ENCODE results near the gene EVA1B. TPM values are rescaled to one million over a fixed set of nuclear protein-coding genes. Genes with fewer than 3 reads are reported as not detected.

The EVA1B gene
- total RNA-seq, 1 experiment from 2014 or later: 32.0 TPM

DNA sequence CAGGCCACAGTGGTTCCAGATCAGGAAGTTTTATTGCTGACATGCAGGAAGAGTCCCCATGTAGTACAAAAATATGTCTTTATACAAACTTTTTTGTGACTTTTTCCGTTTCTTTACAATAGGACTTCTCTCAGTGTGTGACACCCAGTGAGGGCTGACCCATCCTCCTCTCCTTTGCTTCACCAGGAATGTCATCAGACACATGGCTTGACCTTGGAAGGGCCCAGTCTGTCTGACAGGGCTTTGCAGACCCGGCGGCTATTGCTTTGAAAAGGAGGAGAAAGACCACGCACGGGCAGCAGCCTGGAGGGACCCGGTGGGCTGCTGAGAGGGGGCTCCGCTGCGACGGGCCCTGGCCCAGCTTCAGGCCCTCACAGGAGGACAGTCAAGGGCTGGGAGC, 16.2 kb upstream of the EVA1B start:
- Mint-ChIP-seq H3K4me3 (no peak overlapping the region), H3K9me3 (no peaks in the 10 kb centered on the region), H3K4me1 (no peaks in the 10 kb centered on the region), H3K27me3 (ENCODE audit: low read depth) (no peaks in the 10 kb centered on the region), H3K27ac (no peak overlapping the region), H3K36me3 (peaks cover under 1% of the 10 kb centered on the region; the same call in 1 of the 2 replicates)
- DNase-seq (ENCODE audit: low spot score): no peak
- no peak for ATAC-seq
- ChIA-PET CTCF (interaction anchor here (0.8 to 1.7 kb wide), 2 partner anchors 29 to 243 kb away, joined by 3 to 6 read pairs; no protein-coding TSS in a partner anchor), POLR2A (no interaction called here)
- TF ChIP-seq, protein P1, sequence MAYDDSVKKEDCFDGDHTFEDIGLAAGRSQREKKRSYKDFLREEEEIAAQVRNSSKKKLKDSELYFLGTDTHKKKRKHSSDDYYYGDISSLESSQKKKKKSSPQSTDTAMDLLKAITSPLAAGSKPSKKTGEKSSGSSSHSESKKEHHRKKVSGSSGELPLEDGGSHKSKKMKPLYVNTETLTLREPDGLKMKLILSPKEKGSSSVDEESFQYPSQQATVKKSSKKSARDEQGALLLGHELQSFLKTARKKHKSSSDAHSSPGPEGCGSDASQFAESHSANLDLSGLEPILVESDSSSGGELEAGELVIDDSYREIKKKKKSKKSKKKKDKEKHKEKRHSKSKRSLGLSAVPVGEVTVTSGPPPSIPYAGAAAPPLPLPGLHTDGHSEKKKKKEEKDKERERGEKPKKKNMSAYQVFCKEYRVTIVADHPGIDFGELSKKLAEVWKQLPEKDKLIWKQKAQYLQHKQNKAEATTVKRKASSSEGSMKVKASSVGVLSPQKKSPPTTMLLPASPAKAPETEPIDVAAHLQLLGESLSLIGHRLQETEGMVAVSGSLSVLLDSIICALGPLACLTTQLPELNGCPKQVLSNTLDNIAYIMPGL (CRISPR knock-in tag; IDR thresholded peaks at IDR 0.05): no peak
- TF ChIP-seq ZNF121 (CRISPR knock-in tag; IDR thresholded peaks at IDR 0.05) (no peak), SMAD4 (CRISPR knock-in tag; IDR thresholded peaks at IDR 0.05) (no peak), NR1H2 (CRISPR knock-in tag; IDR thresholded peaks at IDR 0.05) (no peak), CTCF (IDR thresholded peaks at IDR 0.05) (no peak), FOXP1 (CRISPR knock-in tag; IDR thresholded peaks at IDR 0.05; ENCODE audit: borderline replicate concordance) (no peak), NR3C1 (CRISPR knock-in tag; conservative IDR thresholded peaks at IDR 0.05; ENCODE audit: low read depth) (no peak), CREB1 (CRISPR knock-in tag; IDR thresholded peaks at IDR 0.05) (no peak)
- TF ChIP-seq, protein P2, sequence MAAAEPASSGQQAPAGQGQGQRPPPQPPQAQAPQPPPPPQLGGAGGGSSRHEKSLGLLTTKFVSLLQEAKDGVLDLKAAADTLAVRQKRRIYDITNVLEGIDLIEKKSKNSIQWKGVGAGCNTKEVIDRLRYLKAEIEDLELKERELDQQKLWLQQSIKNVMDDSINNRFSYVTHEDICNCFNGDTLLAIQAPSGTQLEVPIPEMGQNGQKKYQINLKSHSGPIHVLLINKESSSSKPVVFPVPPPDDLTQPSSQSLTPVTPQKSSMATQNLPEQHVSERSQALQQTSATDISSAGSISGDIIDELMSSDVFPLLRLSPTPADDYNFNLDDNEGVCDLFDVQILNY (CRISPR knock-in tag; IDR thresholded peaks at IDR 0.05): no peak
- TF ChIP-seq, protein P3, sequence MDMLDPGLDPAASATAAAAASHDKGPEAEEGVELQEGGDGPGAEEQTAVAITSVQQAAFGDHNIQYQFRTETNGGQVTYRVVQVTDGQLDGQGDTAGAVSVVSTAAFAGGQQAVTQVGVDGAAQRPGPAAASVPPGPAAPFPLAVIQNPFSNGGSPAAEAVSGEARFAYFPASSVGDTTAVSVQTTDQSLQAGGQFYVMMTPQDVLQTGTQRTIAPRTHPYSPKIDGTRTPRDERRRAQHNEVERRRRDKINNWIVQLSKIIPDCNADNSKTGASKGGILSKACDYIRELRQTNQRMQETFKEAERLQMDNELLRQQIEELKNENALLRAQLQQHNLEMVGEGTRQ (CRISPR knock-in tag; IDR thresholded peaks at IDR 0.05): no peak

DNA sequence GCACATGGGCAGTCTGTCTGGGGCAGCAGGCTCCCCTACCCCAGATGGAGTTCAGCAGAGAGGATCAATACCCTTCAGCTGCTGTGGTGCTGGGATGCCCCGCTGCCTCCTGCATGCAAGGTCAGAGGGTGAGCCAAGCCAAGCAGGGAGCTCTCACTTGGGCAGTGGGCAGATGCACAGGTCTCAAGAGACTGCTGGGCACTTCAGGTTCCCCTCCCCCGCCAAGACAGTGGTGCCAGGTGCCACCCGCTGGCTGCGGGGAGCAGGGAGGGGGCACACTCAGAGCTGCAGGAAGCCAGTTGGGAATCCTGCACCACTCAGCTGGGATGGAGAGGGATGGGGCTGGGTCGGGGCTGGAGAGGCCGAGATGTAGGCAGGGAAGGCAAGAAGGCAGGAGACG, 15.8 kb upstream of the EVA1B start:
- Mint-ChIP-seq H3K27ac (no peak overlapping the region), H3K27me3 (ENCODE audit: low read depth) (no peaks in the 10 kb centered on the region), H3K36me3 (no peaks in the 10 kb centered on the region), H3K4me3 (no peak overlapping the region), H3K9me3 (no peaks in the 10 kb centered on the region), H3K4me1 (no peaks in the 10 kb centered on the region)
- ChIA-PET CTCF (interaction anchor here (0.8 to 1.7 kb wide), 2 partner anchors 30 to 242 kb away, joined by 3 to 6 read pairs; no protein-coding TSS in a partner anchor), POLR2A (no interaction called here)
- ATAC-seq (no peak), DNase-seq (ENCODE audit: low spot score) (no peak)
- no peak for TF ChIP-seq ZNF317 (CRISPR knock-in tag; IDR thresholded peaks at IDR 0.05; ENCODE audit: borderline replicate concordance, low read depth)
- no peak for TF ChIP-seq AFF4 (CRISPR knock-in tag; IDR thresholded peaks at IDR 0.05; ENCODE audit: borderline replicate concordance)
- TF ChIP-seq, protein P4, sequence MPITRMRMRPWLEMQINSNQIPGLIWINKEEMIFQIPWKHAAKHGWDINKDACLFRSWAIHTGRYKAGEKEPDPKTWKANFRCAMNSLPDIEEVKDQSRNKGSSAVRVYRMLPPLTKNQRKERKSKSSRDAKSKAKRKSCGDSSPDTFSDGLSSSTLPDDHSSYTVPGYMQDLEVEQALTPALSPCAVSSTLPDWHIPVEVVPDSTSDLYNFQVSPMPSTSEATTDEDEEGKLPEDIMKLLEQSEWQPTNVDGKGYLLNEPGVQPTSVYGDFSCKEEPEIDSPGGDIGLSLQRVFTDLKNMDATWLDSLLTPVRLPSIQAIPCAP (CRISPR knock-in tag; IDR thresholded peaks at IDR 0.05): no peak
- TF ChIP-seq, protein P5, sequence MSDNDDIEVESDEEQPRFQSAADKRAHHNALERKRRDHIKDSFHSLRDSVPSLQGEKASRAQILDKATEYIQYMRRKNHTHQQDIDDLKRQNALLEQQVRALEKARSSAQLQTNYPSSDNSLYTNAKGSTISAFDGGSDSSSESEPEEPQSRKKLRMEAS (CRISPR knock-in tag; IDR thresholded peaks at IDR 0.05): no peak
- TF ChIP-seq, protein P6, sequence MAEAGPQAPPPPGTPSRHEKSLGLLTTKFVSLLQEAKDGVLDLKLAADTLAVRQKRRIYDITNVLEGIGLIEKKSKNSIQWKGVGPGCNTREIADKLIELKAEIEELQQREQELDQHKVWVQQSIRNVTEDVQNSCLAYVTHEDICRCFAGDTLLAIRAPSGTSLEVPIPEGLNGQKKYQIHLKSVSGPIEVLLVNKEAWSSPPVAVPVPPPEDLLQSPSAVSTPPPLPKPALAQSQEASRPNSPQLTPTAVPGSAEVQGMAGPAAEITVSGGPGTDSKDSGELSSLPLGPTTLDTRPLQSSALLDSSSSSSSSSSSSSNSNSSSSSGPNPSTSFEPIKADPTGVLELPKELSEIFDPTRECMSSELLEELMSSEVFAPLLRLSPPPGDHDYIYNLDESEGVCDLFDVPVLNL (CRISPR knock-in tag; IDR thresholded peaks at IDR 0.05; ENCODE audit: borderline replicate concordance, low read depth): no peak
- TF ChIP-seq, protein P7, sequence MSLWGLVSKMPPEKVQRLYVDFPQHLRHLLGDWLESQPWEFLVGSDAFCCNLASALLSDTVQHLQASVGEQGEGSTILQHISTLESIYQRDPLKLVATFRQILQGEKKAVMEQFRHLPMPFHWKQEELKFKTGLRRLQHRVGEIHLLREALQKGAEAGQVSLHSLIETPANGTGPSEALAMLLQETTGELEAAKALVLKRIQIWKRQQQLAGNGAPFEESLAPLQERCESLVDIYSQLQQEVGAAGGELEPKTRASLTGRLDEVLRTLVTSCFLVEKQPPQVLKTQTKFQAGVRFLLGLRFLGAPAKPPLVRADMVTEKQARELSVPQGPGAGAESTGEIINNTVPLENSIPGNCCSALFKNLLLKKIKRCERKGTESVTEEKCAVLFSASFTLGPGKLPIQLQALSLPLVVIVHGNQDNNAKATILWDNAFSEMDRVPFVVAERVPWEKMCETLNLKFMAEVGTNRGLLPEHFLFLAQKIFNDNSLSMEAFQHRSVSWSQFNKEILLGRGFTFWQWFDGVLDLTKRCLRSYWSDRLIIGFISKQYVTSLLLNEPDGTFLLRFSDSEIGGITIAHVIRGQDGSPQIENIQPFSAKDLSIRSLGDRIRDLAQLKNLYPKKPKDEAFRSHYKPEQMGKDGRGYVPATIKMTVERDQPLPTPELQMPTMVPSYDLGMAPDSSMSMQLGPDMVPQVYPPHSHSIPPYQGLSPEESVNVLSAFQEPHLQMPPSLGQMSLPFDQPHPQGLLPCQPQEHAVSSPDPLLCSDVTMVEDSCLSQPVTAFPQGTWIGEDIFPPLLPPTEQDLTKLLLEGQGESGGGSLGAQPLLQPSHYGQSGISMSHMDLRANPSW (CRISPR knock-in tag; conservative IDR thresholded peaks at IDR 0.05; ENCODE audit: low read depth): no peak
- TF ChIP-seq GABPB1 (CRISPR knock-in tag; IDR thresholded peaks at IDR 0.05): no peak
- TF ChIP-seq MYBL2 (CRISPR knock-in tag; IDR thresholded peaks at IDR 0.05): no peak
- TF ChIP-seq ETV6 (CRISPR knock-in tag; IDR thresholded peaks at IDR 0.05): no peak
- no peak for TF ChIP-seq ZBTB21 (CRISPR knock-in tag; IDR thresholded peaks at IDR 0.05; ENCODE audit: borderline replicate concordance)

Measured in WTC11 (cell line).